Stimulated activated naive CD8-positive, alpha-beta T cell treated with anti-CD3 and anti-CD28 coated beads, Interleukin-15, Interleukin-2, amounts not matched to agents 100 U/mL and 50 U/mL, for 24 hours (primary cell): ENCODE measurements around the gene FBLN2.

Source experiments
- ATAC-seq: fragments of 150-1000 bp; cut with Tn5 transposase; one replicate; pipeline ENCODE4 v1.10.0; 2021
- DNase-seq: peaks from one replicate; pipeline ENCODE4 v3.0.0; 2021

The FBLN2 gene

GRCh38 chr3:13648060-13649001, 99.4 kb downstream of the FBLN2 start:
- peak; percentile 85 for DNase-seq
- peak; percentile 60 for ATAC-seq

- DNase-seq (peak; percentile 88), ATAC-seq (peak; percentile 67)
Observed at GRCh38 chr3:13650210-13651056, 101.5 kb downstream of the FBLN2 start.

GRCh38 chr3:13651057-13651400, 102.1 kb downstream of the FBLN2 start:
- ATAC-seq (no peak), DNase-seq (no peak)

- ATAC-seq = no peak
- DNase-seq = no peak
Observed at GRCh38 chr3:13651775-13652428, 103.0 kb downstream of the FBLN2 start.

- no peak for DNase-seq
- ATAC-seq = no peak
Observed at GRCh38 chr3:13652728-13653127, 103.8 kb downstream of the FBLN2 start.

DNA sequence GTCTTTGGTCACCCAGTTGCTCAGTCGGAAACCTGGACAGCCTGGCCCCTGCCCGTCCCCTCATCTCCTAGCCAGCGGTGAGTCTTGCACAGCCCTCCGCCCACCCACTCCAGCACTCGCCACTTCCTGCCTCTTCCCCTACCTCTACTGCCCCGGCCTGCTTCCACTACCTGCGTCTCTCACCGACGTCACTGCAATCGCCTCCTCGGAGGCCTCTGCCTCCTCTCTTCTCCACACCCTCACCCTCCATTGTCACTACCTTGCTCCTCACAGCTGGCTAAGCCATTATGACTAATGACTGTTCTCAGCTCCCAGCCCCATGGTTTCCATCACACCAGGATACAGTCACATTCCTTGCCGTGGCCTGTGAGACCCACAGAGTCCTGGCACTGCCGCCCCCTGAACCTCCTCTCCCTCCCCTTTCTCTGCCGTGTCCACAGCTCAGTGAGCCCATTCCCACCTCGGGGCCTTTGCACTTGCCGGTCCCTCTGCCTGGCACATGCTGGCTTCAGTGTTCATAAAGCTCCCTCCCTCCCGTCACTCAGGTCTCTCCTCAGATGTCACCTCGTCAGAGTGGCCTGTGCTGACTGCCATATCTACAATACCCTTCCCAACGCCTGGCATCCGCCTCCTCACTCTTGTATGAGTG, 104.8 kb downstream of the FBLN2 start:
- DNase-seq (peak; percentile 33), ATAC-seq (peak; percentile 8)

- ATAC-seq = peak; percentile 14
Observed at GRCh38 chr3:13654330-13655060, 105.6 kb downstream of the FBLN2 start.

DNA sequence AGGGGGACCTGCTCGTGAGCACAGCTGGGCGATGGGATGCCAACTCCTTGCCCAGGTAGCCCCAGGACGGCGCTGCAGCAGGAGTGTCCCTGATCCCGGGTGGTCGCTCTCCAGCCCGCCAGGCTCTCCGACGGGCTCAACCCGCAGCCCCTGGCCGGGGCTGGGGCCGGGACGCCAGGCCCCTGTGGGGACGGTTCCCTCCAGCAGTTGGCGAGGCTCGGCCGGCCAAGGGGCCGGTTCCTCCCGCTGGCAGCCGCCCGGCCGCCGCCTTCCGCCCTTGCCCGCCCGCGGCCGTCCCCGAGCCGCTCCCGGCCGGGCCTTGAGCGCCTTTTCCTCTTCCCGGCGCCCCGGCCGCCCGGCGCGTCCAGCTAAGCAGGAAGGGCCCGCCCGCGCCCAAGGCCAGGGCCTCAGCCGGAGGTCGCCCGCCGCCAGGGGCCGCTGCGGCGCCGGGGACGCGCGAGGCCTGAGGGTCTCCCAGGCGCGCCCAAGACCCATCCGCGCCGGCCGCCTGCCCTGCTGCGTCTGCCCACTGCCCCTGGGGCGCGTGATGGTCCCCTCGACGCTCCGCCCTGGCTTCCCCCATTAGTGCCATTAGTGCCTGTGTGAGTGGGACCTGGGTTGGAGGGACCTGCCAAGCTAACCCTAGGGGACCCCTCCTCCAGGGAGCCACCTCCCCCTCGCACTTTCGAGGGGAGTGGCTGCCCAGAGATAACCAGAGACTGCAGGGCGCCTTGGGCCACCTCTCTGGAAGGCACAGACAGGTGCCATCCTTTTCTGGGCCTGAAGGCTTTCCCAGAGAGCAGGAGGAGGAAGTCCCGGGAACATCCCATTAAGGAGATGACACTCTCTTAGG, 106.4 kb downstream of the FBLN2 start:
- DNase-seq = peak; percentile 57
- ATAC-seq = peak; percentile 34

More at GRCh38 chr3:13654330-13655060, 105.6 kb downstream of the FBLN2 start:
- peak; percentile 45 for DNase-seq

GRCh38 chr3:13656584-13657301, 107.8 kb downstream of the FBLN2 start:
- ATAC-seq (no peak), DNase-seq (no peak)

GRCh38 chr3:13657660-13658435, 108.9 kb downstream of the FBLN2 start:
- peak; percentile 74 for DNase-seq
- ATAC-seq = peak; percentile 58

- DNase-seq = no peak
- no peak for ATAC-seq
Observed at GRCh38 chr3:13658681-13659080, 109.8 kb downstream of the FBLN2 start.

GRCh38 chr3:13659221-13659969, 110.5 kb downstream of the FBLN2 start:
- ATAC-seq = no peak
- DNase-seq = no peak

- ATAC-seq (no peak), DNase-seq (no peak)
Observed at GRCh38 chr3:13660042-13660874, 111.3 kb downstream of the FBLN2 start.

DNA sequence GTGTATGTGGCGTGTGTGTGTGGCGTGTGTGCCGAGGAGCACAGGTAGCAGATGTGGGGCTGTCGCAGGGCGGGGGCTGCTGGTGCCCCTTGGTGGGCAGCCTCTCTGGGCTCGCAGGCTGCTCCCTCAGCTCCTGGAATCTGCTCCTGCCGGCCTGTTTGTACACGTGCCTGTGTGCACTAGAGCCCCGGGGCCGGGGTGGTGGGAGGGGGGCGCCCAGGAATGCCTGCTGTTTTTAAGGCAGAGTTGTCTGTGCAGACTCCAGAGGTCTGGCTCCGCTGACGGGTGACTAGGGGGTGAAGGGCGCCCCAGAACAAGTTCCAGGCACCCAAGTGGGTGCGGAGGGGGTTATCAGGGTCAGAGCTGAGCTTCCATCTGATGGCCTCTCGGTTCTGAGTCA, 112.2 kb downstream of the FBLN2 start:
- ATAC-seq = no peak
- no peak for DNase-seq

DNA sequence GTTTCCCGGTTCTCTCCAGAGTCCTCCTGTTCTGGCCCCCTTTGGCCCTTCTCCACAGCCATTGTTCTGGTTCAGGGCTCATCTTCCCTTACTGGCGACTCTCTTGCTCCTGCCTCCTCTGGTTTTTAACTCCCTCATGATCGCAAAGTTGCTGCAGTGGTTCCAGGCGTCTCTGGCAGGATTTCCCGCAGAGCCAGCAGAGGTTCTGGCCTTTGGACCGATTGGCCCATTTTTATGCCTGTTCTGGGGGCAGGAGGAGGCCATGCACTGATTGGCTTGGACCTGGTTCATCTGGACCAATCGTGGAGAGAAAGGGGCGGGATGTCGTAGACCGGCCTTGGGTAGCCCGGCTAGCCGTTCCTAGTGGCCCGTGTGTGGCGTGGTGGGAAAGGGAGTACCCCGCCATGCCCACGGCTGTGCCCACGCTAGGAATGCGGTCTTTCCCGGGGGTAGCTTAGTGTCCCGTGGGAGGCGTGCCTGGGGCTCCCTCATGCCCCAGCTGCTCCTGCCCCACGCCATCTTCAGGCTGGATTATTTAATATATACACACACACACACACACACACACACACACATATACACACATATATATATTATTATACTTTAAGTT, 113.4 kb downstream of the FBLN2 start:
- ATAC-seq (no peak), DNase-seq (no peak)

GRCh38 chr3:13663781-13664535, 115.0 kb downstream of the FBLN2 start:
- DNase-seq = no peak
- no peak for ATAC-seq
